HCT116 (cell line): Measurements from ENCODE around the gene MAVS. TPM values are rescaled to one million over a fixed set of nuclear protein-coding genes. Genes with fewer than 3 reads are reported as not detected.

Experiments used
- ATAC-seq: fragments of 200-7000 bp; cut with Tn5 transposase; 2 replicates; pipeline ENCODE4 v1.9.1; 2020; ENCODE audit warnings: mild to moderate bottlenecking, moderate library complexity
- BruUV-seq: library from RNA; stranded (reverse); fragments of 400-500 nt; replicated peaks from 2 replicates; lab custom pipeline; 2021; lab: Mats Ljungman, UMichigan
- CTCF ChIA-PET: fragments of 300-600 bp; sonication (Branson Sonifier 250); formaldehyde crosslinking; loops from one replicate; lab custom pipeline; 2021; ENCODE audit warnings: antibody characterized with exemption; lab: Charles Lee
- POLR2A ChIA-PET: fragments of 300-600, 350-600 bp; sonication (Branson Sonifier 250); formaldehyde crosslinking; loops from one replicate; lab custom pipeline; 2021; ENCODE audit warnings: antibody characterized with exemption; lab: Charles Lee
- RAD21 ChIA-PET, 2 experiments: fragments of 300-600 bp; sonication (Branson Sonifier 250); formaldehyde crosslinking; loops; one replicate each; lab custom pipeline; 2023; ENCODE audit warnings: low total read pairs in 2 of 2; ENCODE audit not compliant: uncharacterized antibody in 2 of 2, unreplicated experiment in 2 of 2, low non-redundant PET in 1 of 2; lab: Charles Lee
- DNase-seq: peaks from one replicate; pipeline ENCODE4 v3.0.0-alpha.2; 2010; ENCODE audit warnings: low read depth, low spot score
- H2AFZ ChIP-seq: fragments of 200-600 bp; shearing (Covaris generic), sonication (generic); 2 replicates; pipeline ENCODE4 v1.6.1; 2017; ENCODE audit warnings: low read depth, mixed run types, mixed read lengths, antibody characterized with exemption, low read length; ENCODE audit not compliant: poor library complexity, severe bottlenecking
- H3K27ac ChIP-seq: 2 replicates; pipeline ENCODE4 v1.5.1; 2012; ENCODE audit warnings: low read depth, low read length
- H3K27me3 ChIP-seq: fragments of 200-600 bp; sonication (generic); 2 replicates; pipeline ENCODE4 v1.6.1; 2016; ENCODE audit warnings: mixed run types, low read length, mixed read lengths; ENCODE audit not compliant: insufficient read depth
- H3K36me3 ChIP-seq, 2 experiments: fragments of 200-500 bp in 1 of 2; fragments of 200-600 bp in 1 of 2; sonication (Bioruptor generic) in 1 of 2; sonication (generic) in 1 of 2; 2 replicates each; pipeline versions ENCODE4 v1.5.1 to v1.6.1; 2014 to 2016; ENCODE audit warnings: low read length in 2 of 2, inconsistent platforms in 1 of 2, mixed read lengths in 1 of 2, mixed run types in 1 of 2; ENCODE audit not compliant: insufficient read depth in 2 of 2, control insufficient read depth in 1 of 2
- H3K4me1 ChIP-seq, 2 experiments: fragments of 200-600 bp in 1 of 2; sonication (generic) in 1 of 2; 2 replicates each; pipeline versions ENCODE4 v1.5.1 to v1.6.1; 2012 to 2017; ENCODE audit warnings: low read length in 2 of 2, inconsistent platforms in 1 of 2, mild to moderate bottlenecking in 1 of 2, mixed read lengths in 1 of 2, mixed run types in 1 of 2, moderate library complexity in 1 of 2; ENCODE audit not compliant: insufficient read depth in 2 of 2, control insufficient read depth in 1 of 2
- H3K4me2 ChIP-seq: fragments of 200-600 bp; sonication (generic); 2 replicates; pipeline ENCODE4 v1.6.1; 2017; ENCODE audit warnings: mixed run types, low read length, mixed read lengths
- H3K4me3 ChIP-seq, 2 experiments: fragments of 200-600 bp in 1 of 2; sonication (generic) in 1 of 2; replicated peaks in 1 of 2; 2 replicates each; pipeline ENCODE4 v1.5.1; 2011 to 2016; ENCODE audit warnings: low read length in 2 of 2, control low read depth in 1 of 2, low read depth in 1 of 2, mild to moderate bottlenecking in 1 of 2, mixed read lengths in 1 of 2, mixed run types in 1 of 2
- H3K79me2 ChIP-seq: fragments of 200-600 bp; sonication (generic); 2 replicates; pipeline ENCODE4 v1.6.1; 2017; ENCODE audit warnings: mild to moderate bottlenecking, mixed run types, low read length, moderate library complexity, mixed read lengths; ENCODE audit not compliant: insufficient read depth
- H3K9ac ChIP-seq: fragments of 200-600 bp; sonication (generic); 2 replicates; pipeline ENCODE4 v1.6.1; 2016; ENCODE audit warnings: low read length, mixed read lengths
- H3K9me2 ChIP-seq: fragments of 200-600 bp; sonication (generic), shearing (Covaris generic); 2 replicates; pipeline ENCODE4 v1.6.1; 2017; ENCODE audit warnings: mixed run types, mild to moderate bottlenecking, moderate library complexity; ENCODE audit not compliant: insufficient read depth
- H3K9me3 ChIP-seq, 2 experiments: fragments of 200-500 bp in 1 of 2; fragments of 200-600 bp in 1 of 2; sonication (Bioruptor generic) in 1 of 2; sonication (generic) in 1 of 2; 2 replicates each; pipeline ENCODE4 v1.6.1; 2014 to 2017; ENCODE audit warnings: low read length in 2 of 2, mixed read lengths in 2 of 2, inconsistent platforms in 1 of 2, low read depth in 1 of 2, mild to moderate bottlenecking in 1 of 2, mixed run types in 1 of 2, moderate library complexity in 1 of 2; ENCODE audit not compliant: control insufficient read depth in 1 of 2, insufficient read depth in 1 of 2
- H4K20me1 ChIP-seq: fragments of 200-600 bp; sonication (generic), shearing (Covaris generic); 2 replicates; pipeline ENCODE4 v1.6.1; 2017; ENCODE audit warnings: mixed run types, mild to moderate bottlenecking, moderate library complexity; ENCODE audit not compliant: insufficient read depth
- ATF3 ChIP-seq: IDR thresholded peaks from 2 replicates; pipeline ENCODE4 v1.6.1; 2012
- CBX3 ChIP-seq: IDR thresholded peaks from 2 replicates; pipeline ENCODE4 v1.6.1; 2012; ENCODE audit warnings: low read depth
- CEBPB ChIP-seq: IDR thresholded peaks from 2 replicates; pipeline ENCODE4 v1.6.1; 2012; ENCODE audit warnings: low read depth
- CTCF ChIP-seq, 3 experiments: fragments of 200-600 bp in 1 of 3; sonication (generic) in 1 of 3; IDR thresholded peaks in 2 of 3; conservative IDR thresholded peaks in 1 of 3; 2 replicates each; pipeline ENCODE4 v1.5.1; 2012 to 2017; ENCODE audit warnings: low read depth in 2 of 3, low read length in 2 of 3, antibody characterized with exemption in 1 of 3, borderline replicate concordance in 1 of 3, control low read depth in 1 of 3, mild to moderate bottlenecking in 1 of 3, mixed read lengths in 1 of 3, mixed run types in 1 of 3, moderate library complexity in 1 of 3; ENCODE audit not compliant: insufficient read depth in 1 of 3
- EGR1 ChIP-seq: IDR thresholded peaks from 2 replicates; pipeline ENCODE4 v1.6.1; 2012; ENCODE audit warnings: low read depth
- ELF1 ChIP-seq: IDR thresholded peaks from 2 replicates; pipeline ENCODE4 v1.6.1; 2012; ENCODE audit warnings: low read depth, borderline replicate concordance
- EZH2 ChIP-seq: fragments of 200-600 bp; sonication (generic); IDR thresholded peaks from 2 replicates; pipeline ENCODE4 v1.6.1; 2017; ENCODE audit warnings: antibody characterized with exemption, mixed run types
- MAX ChIP-seq: IDR thresholded peaks from 2 replicates; pipeline ENCODE4 v1.6.1; 2012
- POLR2A ChIP-seq: IDR thresholded peaks from 2 replicates; pipeline ENCODE4 v1.7.0; 2011; ENCODE audit warnings: borderline replicate concordance; ENCODE audit not compliant: insufficient read depth, insufficient read length; ENCODE audit errors: extremely low read depth
- POLR2AphosphoS5 ChIP-seq: IDR thresholded peaks from 2 replicates; pipeline ENCODE4 v1.6.1; 2011; ENCODE audit warnings: mild to moderate bottlenecking, low read depth, low read length, moderate library complexity
- RAD21 ChIP-seq: IDR thresholded peaks from 2 replicates; pipeline ENCODE4 v1.6.1; 2012; ENCODE audit warnings: low read depth, mild to moderate bottlenecking
- REST ChIP-seq: IDR thresholded peaks from 2 replicates; pipeline ENCODE4 v1.6.1; 2012; ENCODE audit warnings: low read depth
- SIN3A ChIP-seq: IDR thresholded peaks from 2 replicates; pipeline ENCODE4 v1.6.1; 2012; ENCODE audit warnings: low read depth
- SP1 ChIP-seq: IDR thresholded peaks from 2 replicates; pipeline ENCODE4 v1.6.1; 2012; ENCODE audit warnings: low read depth
- SRF ChIP-seq: IDR thresholded peaks from 2 replicates; pipeline ENCODE4 v1.6.1; 2012; ENCODE audit warnings: low read depth
- TCF7L2 ChIP-seq: IDR thresholded peaks from 2 replicates; pipeline ENCODE4 v1.7.0; 2011; ENCODE audit warnings: borderline replicate concordance, inconsistent platforms; ENCODE audit not compliant: insufficient read depth, insufficient read length; ENCODE audit errors: extremely low read depth
- YY1 ChIP-seq: IDR thresholded peaks from 2 replicates; pipeline ENCODE4 v1.6.1; 2011; ENCODE audit warnings: low read length, low read depth, moderate library complexity, mild to moderate bottlenecking; ENCODE audit not compliant: insufficient replicate concordance; ENCODE audit errors: extremely low read depth
- ZBTB33 ChIP-seq: IDR thresholded peaks from 2 replicates; pipeline ENCODE4 v1.6.1; 2011; ENCODE audit warnings: mild to moderate bottlenecking, low read length, moderate library complexity; ENCODE audit not compliant: insufficient replicate concordance; ENCODE audit errors: extremely low read depth
- intact Hi-C: fragments of 100-400 bp; cut with micrococcal nuclease; formaldehyde crosslinking; loops from 2 replicates; pipeline ENCODE4 v1.10.0; 2022
- total RNA-seq: library from RNA; stranded (reverse); gene quantifications from one replicate; pipeline ENCODE4 v1.2.1, GENCODE V29; 2021; ENCODE audit not compliant: unreplicated experiment

Gene MAVS
- total RNA-seq, 1 experiment from 2014 or later: 60.1 TPM

GRCh38 chr20:3925113-3925695, 78.6 kb downstream of the MAVS start:
- no peak for DNase-seq
- no peak overlapping the region for H3K9ac ChIP-seq
- BruUV-seq: no TSS peak
- peaks cover 15% of the 10 kb centered on the region for H3K79me2 ChIP-seq
- H3K4me2 ChIP-seq: no peak overlapping the region
- H4K20me1 ChIP-seq: no peaks in the 10 kb centered on the region
- no peaks in the 10 kb centered on the region for H3K4me1 ChIP-seq
- intact Hi-C loops: no loop called here
- H3K4me3 ChIP-seq: no peak overlapping the region
- H2AFZ ChIP-seq: no peak overlapping the region
- no peaks in the 10 kb centered on the region for H3K9me2 ChIP-seq
- CTCF ChIA-PET: no interaction called here
- POLR2A ChIA-PET: no interaction called here
- H3K27me3 ChIP-seq: no peaks in the 10 kb centered on the region
- no peak overlapping the region for H3K27ac ChIP-seq
- peaks cover 16 to 20% of the 10 kb centered on the region in 2 experiments; a peak in 3 of 4 replicates for H3K36me3 ChIP-seq
- no peak for ATAC-seq
- no peaks in the 10 kb centered on the region for H3K9me3 ChIP-seq
- TF ChIP-seq ZBTB33: no peak
- no peak for TF ChIP-seq CTCF (IDR thresholded peaks at IDR 0.05 in 2 of 3, conservative IDR thresholded peaks at IDR 0.05 in 1 of 3; ENCODE audit: borderline replicate concordance in 1 of 3, insufficient read depth in 1 of 3, low read depth in 2 of 3, low read length in 2 of 3)
- no peak for TF ChIP-seq ELF1
- TF ChIP-seq CBX3: no peak
- no peak for TF ChIP-seq EZH2
- TF ChIP-seq POLR2A: no peak
- TF ChIP-seq POLR2AphosphoS5: no peak
- no peak for TF ChIP-seq SRF
- no peak for TF ChIP-seq SP1
- TF ChIP-seq CEBPB: no peak
- no peak for TF ChIP-seq ATF3
- no peak for TF ChIP-seq YY1
- no peak for TF ChIP-seq MAX
- TF ChIP-seq EGR1: no peak
- no peak for TF ChIP-seq TCF7L2
- no peak for TF ChIP-seq REST
- TF ChIP-seq RAD21: no peak
- no peak for TF ChIP-seq SIN3A
- TF ChIP-seq, all 23 proteins: peak for 0
- RAD21 ChIA-PET: no interaction called here
